ENCODE measurements around the gene IDS. TPM values are rescaled to one million over a fixed set of nuclear protein-coding genes. Genes with fewer than 3 reads are reported as not detected.
"Not testable (repeated sequence)": the region's sequence is repeated elsewhere in the genome, so short reads cannot be mapped to it uniquely, and the experiment has no call there.

IDS gene, protein sequence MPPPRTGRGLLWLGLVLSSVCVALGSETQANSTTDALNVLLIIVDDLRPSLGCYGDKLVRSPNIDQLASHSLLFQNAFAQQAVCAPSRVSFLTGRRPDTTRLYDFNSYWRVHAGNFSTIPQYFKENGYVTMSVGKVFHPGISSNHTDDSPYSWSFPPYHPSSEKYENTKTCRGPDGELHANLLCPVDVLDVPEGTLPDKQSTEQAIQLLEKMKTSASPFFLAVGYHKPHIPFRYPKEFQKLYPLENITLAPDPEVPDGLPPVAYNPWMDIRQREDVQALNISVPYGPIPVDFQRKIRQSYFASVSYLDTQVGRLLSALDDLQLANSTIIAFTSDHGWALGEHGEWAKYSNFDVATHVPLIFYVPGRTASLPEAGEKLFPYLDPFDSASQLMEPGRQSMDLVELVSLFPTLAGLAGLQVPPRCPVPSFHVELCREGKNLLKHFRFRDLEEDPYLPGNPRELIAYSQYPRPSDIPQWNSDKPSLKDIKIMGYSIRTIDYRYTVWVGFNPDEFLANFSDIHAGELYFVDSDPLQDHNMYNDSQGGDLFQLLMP
- polyA plus RNA-seq (ENCODE audit: insufficient read length in 3 of 3) = 10 to 100 TPM; 29.4 to 33.0 (median 32.5) TPM

DNA sequence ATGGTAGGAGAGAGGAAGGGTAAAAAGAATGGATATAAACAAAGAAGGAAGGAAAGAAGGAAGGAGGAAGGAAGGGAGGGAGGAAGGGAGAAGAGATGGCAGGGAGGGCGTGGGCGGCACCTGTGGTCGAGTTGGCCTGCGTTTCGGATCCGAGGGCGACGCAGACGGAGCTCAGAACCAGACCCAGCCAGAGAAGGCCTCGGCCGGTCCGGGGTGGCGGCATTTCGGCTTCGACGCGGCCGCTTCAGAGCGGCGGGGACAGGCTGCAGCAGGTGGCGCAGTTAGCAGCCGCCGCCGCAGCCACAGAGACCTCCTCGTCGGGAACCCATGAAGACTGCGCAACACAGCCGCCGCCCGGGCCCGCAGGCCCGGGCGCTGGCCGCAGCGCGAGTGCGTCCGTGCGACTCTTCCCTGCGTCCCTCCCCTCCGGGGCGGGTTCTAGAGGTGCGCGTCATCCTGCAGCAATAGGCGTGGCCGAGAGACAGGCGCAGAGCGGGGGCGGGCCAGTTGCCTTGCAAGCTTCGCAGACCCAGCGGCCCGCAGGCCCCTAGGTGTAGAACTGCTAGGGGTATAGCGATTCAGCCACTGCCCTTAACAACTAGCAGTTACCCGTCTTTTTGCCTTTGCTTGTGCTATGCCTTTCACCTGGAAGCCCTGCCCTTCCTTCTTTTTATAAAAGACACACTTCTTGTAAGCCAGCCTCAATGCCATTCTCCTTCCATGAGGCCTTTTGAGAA is at the start of gene IDS:
Gene IDS, minus strand, starts transcription at position 392 of the 737 bp plus-strand sequence. Its CDS starts 169 bp downstream, at position 223.
- peak; percentile 41 to 78 (median 64) for DNase-seq (ENCODE audit: low read depth in 3 of 3, low spot score in 2 of 3)

DNA sequence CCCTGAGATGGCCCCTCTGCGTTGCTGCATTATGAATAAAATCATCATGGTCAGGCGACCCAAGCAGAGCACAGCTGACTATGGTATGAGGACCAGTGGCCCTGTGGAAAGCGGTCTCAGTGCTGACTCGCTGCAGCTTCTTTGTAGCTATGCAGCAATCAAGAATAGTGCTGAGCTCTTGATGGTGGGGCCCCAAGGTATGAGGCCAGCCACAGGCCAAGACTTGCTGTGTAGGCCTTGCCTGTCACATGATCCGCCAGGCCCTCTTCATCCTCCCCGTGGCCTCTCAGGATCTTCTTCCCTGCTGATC is 46.8 kb upstream of the IDS start:
- not testable (repeated sequence) for DNase-seq (ENCODE audit: low read depth in 3 of 3, low spot score in 2 of 3)

DNA sequence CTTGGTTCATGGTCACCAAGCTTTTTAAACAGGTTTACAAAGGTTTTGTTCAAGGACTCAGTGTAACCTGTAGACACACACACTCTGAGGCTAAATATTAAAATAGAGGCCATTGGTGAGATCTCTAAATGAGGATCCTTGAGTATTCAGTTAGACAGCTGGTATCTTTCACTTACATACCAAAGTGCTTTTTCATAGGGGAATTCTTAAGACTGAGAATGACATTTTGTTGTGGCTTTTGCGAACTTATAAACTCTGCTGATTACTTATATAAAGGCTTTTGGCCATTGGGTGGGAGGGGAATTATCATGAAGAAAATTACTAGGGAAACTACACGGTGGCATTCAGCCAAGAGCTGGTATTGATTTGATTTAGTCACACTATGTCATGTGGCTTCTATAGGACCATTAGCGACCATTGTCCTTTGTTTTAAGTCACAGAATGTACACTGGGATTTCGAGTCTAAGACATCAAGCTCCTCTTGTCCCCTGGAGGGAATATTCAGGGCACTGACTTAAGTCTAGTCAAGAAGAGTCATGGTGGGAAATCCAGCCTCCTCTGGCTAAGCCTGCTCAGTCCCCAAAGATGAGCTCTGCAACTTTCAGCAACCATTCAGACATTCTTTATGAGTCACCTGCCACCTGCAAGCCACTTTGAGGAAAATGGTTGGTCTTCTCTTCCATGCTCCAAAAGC is 46.3 kb upstream of the IDS start:
- not testable (repeated sequence) for DNase-seq (ENCODE audit: low read depth in 3 of 3, low spot score in 2 of 3)

DNA sequence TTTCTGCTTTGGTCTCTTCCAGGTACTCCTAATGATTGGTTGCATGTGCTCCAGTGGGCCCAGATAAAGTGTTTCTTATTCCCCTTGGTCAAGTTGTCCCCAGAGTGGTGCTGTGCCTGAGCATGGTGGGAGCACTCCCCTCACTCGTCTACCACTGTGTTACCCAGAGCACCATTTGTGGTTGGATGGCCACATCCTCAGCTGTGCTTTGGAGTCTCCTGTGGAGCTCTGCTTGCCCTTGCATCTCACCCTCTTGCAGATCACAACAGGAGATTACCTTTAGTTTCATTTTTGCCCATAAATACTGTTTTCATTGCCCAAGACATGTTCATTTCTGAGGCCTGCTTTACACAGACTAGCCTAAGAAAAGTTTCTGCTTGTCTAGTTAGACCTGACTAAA is 45.3 kb upstream of the IDS start:
- DNase-seq (ENCODE audit: low read depth in 3 of 3, low spot score in 2 of 3) = not testable (repeated sequence)

DNA sequence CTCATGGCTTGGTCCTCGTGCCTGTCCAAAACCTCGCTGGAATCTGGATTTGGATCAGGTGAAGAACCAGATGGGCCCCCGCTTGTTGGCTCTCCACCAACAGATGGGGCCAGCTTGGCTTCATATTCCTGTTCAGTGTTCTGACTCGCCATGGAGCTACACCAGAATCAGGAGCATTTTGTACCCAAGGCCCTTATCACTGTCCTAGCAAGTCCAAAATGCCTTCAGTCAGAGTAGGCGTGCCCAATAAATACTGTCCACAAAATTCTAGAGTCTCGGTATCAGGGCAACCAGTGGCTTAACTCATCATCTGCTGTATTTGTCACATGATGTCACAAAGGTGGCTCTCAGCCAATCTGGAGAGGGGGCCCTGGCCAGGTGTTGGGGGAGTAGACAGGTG is 44.6 kb upstream of the IDS start, which contains the start of gene HSFX3:
Gene HSFX3, minus strand, starts transcription at position 224 of the 400 bp plus-strand sequence. Its CDS starts 72 bp downstream, at position 152.
- not testable (repeated sequence) for DNase-seq (ENCODE audit: low read depth in 3 of 3, low spot score in 2 of 3)

DNA sequence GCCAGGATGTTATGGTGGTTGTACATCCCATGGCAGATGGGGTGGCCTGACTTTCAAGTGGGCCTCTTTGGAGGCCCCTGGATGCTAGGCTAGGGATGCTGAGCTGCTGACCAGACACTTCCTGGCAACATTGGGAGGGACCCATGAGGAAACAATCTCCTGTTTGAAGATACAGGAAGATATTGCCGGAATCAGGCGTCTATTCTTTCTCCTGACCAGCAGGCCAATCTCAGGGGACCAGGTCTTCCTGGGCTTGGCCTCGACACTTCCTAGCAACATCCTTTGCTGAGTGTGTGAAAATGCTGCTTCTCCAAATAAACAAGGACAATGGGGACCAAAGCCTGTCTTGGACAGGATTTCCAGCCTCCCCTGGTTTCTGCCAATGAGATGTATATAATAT is 42.7 kb upstream of the IDS start:
- not testable (repeated sequence) for DNase-seq (ENCODE audit: low read depth in 3 of 3, low spot score in 2 of 3)

DNA sequence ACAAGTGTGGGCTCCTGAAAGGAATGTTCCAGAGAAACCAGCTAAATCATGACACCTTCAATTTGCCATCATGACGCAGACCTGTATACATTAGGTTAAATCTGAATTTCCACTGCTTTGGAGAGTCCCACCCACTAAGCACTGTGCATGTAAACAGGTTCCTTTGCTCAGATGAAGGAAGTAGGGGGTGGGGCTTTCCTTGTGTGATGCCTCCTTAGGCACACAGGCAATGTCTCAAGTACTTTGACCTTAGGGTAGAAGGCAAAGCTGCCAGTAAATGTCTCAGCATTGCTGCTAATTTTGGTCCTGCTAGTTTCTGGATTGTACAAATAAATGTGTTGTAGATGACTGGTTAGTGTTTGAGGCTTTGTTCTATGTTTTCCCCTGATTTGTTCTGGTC is 41.9 kb upstream of the IDS start:
- not testable (repeated sequence) for DNase-seq (ENCODE audit: low read depth in 3 of 3, low spot score in 2 of 3)

DNA sequence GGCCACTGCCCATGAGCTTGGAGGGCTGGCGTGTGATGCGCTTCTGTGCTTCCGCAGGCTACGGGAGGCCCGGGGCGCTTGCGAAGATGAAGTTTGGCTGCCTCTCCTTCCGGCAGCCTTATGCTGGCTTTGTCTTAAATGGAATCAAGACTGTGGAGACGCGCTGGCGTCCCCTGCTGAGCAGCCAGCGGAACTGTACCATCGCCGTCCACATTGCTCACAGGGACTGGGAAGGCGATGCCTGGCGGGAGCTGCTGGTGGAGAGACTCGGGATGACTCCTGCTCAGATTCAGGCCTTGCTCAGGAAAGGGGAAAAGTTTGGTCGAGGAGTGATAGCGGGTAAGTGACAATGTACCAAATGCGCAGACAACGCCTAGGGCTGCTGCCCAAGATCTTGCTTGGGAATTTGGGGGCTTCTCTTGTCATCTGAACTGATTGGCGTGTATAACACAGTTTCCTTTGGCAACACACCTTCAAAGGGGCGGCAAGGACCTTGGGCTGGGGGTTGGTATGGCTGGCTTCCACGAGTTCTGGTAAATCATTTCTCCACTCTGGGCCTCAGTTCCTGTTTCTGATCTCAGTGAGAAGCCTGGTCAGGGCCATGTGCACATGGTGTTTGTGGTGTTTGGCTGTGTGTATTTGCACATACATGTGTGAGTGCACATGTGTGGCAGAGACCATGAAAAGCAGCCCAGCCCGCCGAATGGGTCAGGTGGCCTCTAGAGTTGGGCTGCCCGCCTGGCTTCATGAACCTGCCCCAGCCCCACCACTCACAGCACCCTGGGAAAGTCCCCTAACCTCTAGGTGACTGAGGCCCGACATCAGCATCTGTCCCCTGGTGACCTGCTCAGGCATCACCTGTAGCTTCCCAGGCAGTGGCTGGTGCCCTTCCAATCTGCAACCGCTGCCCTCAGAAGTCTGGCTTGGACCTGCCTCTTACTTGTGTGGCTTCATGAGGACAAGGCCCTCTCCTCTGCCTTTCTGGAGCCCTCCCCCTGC is 40.7 kb upstream of the IDS start:
- not testable (repeated sequence) for DNase-seq (ENCODE audit: low read depth in 3 of 3, low spot score in 2 of 3)

DNA sequence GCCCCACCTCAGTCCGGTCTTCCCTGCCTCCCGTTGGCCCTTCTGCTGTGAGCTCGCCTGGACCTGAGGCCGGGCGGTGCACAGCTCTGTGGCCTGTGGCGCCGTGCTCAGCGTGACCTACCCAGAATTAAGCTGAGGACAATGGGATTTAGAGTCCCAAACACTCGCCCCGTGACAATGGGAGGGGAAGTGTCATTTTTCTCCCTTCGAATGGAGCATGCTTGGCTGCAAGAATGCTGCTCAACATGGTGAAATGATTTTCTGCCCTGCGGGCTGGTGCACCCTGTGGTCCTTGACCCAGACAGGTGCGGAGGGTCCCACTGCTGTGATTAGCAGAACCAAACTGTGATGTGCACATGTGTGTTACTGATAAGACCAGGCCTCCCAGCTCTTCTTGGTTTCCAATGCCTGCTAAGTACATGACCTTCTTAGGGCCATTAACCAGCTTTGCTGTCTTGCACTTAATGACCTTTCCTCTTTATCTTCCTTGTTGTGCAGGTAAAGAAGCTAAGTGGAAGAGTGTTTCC is 36.5 kb upstream of the IDS start:
- DNase-seq (ENCODE audit: low read depth in 3 of 3, low spot score in 2 of 3) = no peak

DNA sequence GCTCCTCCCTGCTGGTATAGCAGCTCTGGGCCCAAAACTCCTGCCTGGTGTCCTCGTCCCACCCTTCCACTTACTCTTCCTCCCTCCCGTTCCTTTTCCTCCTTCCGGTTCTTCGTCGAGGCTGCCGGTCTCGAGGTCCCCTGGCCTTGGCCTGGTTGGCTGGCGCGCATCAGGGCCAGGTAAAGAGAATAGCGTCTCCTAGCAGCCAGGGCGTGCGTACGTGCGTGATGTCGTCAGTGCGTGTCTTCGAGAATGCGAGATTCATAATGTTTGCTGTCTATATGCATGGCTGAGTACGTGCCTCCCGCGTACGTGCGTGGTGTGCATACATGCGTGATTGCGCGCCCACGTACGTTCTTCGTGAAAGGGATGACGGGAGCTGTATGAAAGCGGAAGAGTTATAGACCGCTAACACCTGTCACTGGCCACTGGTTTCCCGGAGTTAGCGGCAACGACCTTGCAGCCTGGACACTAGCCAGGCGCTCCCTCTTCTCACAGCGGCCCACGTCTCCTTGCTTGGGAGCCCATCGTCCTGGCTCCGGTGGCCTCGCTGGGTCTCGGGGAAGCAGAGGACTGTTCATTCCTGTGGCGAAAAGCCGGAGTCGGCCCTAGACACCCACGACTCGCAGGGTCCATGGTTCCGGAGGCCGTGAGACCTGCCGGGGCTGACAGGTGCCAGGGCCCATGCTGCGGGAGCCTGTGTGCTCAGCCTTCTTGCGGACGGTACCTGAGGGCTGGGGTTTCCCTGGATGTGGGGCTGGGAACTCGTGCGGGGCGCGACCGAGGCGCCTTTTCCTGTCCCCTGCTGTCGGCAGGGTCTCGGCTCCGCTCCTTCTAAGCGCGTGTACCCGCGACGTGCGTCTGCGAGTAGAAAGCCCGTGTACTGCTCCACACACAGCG is 35.8 kb upstream of the IDS start, which contains the start of gene EOLA1:
Gene EOLA1, plus strand, starts transcription at position 392 of the 900 bp plus-strand sequence. CDS start 4,619 bp downstream, outside the sequence.
- DNase-seq (ENCODE audit: low read depth in 3 of 3, low spot score in 2 of 3) = peak; percentile 67 to 80 (median 69)

DNA sequence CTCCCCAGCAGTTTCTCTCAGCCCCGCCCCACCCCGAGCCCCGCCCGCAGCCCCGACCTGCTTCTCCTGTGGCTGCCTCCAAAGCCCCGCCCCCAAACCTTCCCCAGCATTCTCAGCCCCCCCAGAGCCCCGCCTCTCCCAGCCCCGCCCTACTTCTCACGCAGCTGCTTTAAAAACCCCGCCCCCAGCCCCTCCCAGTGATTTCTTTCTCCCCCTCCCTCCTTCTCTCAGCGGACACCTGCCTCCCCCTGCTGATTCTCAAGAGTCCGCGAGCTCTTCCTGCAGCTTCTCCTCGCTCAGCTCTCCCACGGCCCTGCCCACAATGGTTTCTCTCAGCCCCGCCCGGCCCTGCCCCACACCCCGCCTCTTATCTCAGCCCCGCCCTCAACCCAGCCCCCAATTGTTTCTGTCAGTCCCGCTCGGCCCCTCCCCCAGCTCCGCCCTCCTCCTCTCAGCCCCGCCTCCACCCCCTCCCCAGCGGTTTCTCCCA is 35.1 kb upstream of the IDS start:
- peak; percentile 38 to 75 (median 69) for DNase-seq (ENCODE audit: low read depth in 3 of 3, low spot score in 2 of 3)

DNA sequence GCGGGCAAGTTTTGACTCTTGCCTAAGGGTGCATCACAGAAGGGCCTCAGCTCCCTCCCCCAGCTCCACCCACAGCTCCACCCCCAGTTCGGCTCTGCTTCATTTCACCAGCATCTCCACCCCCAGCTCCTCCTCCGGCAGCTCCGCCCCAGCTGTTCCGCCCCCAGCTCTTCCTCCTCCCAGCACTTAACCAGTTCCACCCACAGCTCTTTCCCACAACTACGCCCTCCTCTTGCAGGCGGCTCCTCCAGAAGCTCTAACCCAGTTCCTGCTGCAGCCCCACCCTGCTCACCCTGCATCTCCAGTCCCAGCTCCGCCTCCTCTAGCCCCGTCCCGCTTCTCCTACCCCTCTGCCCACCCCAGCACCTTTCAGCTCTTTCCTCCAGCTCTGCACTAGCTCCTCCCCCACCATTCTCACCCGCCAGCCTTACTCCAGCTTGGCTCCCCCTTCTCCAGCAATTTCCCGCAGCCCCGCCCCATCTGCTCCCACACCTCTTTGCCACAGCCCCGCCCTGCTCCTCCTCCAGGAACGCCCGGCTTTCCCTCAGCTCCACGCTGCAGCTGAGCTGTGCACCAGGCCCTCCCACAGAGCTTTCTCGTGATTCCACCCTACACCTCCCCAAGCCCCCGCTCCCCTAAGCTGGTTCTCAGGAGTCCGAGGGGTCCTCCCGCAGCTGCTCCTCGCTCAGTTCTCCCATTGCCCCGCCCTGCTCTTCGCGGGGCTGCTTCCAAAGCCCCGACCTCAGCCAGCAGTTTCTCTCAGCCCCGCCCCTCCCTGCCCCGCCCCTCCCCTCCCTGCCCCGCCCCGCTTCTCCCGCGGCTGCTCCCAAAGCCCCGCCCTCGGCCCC is 34.4 kb upstream of the IDS start:
- peak; percentile 47 to 65 (median 62) for DNase-seq (ENCODE audit: low read depth in 3 of 3, low spot score in 2 of 3)

DNA sequence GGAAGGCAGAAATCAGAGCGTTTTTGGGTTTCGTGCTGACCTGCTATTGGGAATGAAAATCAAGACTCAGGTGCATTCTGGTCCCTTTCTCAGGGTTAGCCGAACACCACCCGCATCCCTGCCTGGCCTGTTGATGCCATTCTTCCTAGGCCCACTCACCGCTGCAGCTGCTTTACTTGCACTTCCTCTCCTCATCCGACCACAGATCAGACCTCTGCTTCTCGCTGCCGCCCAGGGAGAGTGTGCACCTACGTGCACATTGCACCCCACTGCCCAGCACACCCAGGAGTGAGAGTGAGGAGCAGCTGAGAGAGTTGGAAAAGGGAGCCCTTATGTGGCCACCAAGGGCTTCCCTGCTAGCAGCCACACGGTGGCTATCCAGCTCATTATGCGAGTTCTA is 32.4 kb upstream of the IDS start:
- DNase-seq (ENCODE audit: low read depth in 3 of 3, low spot score in 2 of 3) = not testable (repeated sequence)

DNA sequence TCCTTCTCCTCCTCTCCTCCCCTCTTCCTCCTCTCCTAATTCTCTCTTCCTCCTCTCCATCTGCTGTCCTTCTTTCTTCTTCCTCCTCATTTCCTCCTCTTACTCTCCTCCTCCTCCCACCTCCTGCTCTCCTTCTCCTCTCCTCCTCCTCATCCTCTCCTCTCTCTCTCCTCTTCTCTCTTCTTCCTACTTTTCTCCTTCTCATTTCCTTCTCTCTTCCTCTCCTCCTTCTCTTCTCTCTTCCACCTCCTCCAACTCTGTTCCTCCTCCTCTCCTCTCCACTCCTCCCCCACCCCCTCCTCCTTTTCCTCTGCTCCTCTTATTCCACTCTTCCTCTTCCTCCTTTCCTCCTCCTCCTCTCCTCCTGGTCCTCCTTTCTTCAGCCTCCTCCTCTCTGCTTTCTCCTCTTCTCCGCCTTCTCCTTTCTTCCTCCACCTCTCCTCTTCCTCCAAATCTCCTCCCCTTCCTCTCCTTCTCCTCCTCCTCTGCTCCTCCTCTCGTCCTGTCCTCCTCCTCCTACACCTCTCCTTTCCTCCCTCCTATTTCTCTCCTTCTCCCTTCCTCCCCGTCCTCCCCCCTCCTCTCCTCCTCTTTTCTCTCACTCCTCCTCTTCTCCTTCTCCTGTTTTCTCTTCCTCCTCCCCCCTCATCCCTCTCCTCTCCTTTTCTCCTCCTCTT is 30.0 kb upstream of the IDS start:
- DNase-seq (ENCODE audit: low read depth in 3 of 3, low spot score in 2 of 3) = not testable (repeated sequence)

DNA sequence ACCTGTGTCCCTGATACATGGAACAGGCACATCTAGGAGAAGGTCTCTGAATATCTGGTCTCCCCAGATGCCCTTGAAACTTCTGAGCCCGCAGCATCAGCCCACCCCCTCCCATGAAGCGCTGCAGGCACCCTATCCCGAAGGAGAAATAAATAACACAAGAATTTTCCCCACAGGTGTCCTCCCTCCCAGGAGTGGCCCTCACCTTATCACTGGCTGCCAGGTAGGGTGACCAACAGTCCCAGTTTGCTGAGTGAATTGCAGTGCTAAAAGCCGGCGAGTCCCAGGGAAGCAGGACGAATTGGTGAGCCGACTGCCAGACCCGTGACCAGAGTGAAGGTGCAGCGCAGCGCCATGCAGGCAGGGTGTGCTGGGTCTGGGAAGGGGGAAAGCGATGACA is 28.9 kb upstream of the IDS start:
- DNase-seq (ENCODE audit: low read depth in 3 of 3, low spot score in 2 of 3) = not testable (repeated sequence)

DNA sequence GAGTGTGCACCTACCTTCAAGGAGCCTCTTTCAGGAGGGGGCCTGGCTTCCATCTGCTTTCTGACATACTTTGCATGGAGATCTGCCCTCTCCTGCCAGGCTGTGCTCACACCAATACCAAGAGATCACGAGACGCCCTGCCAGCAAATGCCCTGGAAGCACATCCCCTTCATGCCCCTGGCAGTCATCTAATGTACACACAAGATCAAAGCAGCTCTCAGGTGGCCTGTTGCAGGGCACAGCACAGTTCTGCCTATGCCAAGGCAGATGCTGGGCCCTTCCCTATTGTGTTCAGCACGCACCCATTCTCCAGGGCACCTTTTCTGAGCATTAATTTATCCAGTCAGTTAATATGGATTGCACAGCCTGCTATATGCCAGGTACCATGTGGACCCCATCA is 27.8 kb upstream of the IDS start:
- not testable (repeated sequence) for DNase-seq (ENCODE audit: low read depth in 3 of 3, low spot score in 2 of 3)

DNA sequence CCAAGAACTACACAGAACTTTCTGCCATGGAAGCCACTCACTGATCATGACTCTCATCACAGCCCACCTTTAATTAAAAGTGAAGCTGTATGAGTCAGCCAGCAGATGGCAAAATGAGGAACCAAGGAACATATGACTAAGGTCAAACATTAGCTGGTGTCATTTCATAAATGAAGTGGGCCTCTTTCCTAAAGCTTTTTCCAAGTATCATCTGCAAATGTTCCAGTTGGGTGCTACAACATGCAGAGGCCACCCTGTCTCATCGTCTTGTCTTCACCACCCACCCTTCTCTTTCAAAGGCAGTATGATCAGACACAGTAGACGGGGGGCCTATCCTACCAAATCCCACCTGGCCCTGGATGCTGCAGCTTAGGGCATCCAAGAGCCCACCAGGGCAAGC is 26.5 kb upstream of the IDS start:
- DNase-seq (ENCODE audit: low read depth in 3 of 3, low spot score in 2 of 3) = no peak
